Breast epithelium (tissue), 4 donors: ENCODE results near the gene ECPAS. TPM values are rescaled to one million over a fixed set of nuclear protein-coding genes. Genes with fewer than 3 reads are reported as not detected.
"Not testable (repeated sequence)": the region's sequence is repeated elsewhere in the genome, so short reads cannot be mapped to it uniquely, and the experiment has no call there.

Experiments used
- DNase-seq, 2 donors: peaks; one replicate each; pipeline ENCODE4 v3.0.0-alpha.2; 2019; ENCODE audit warnings: low spot score in 2 of 2
- H3K27ac ChIP-seq, 2 donors: fragments of 200-600 bp; sonication (generic) in 1 of 2; one replicate each; pipeline ENCODE4 v1.5.1; 2016 to 2019; ENCODE audit warnings: mild to moderate bottlenecking in 1 of 2
- H3K27me3 ChIP-seq, 2 donors: fragments of 200-600 bp; sonication (generic) in 1 of 2; one replicate each; pipeline versions ENCODE4 v1.5.1 to v1.6.0; 2017 to 2019; ENCODE audit warnings: control low read depth in 1 of 2, mild to moderate bottlenecking in 1 of 2
- H3K36me3 ChIP-seq: fragments of 200-600 bp; one replicate; pipeline ENCODE4 v1.5.1; 2019
- H3K4me1 ChIP-seq, 2 donors: fragments of 200-600 bp; sonication (generic); one replicate each; pipeline ENCODE4 v1.5.1; 2016 to 2019; ENCODE audit warnings: control low read depth in 1 of 2
- H3K4me3 ChIP-seq, 3 donors: fragments of 200-600 bp; sonication (generic); 1 replicate in 2 of 3; 2 replicates in 1 of 3; pipeline ENCODE4 v1.5.1; 2016 to 2019; ENCODE audit warnings: mild to moderate bottlenecking in 3 of 3, moderate library complexity in 2 of 3
- H3K9me3 ChIP-seq, 2 donors: fragments of 200-600 bp; sonication (generic) in 1 of 2; one replicate each; pipeline ENCODE4 v1.5.1; 2016 to 2019; ENCODE audit warnings: control low read depth in 1 of 2
- POLR2A ChIP-seq: fragments of 450-650 bp; IDR thresholded peaks from one replicate; pipeline ENCODE4 v1.6.1; 2016; ENCODE audit warnings: antibody characterized with exemption, mild to moderate bottlenecking, moderate library complexity
- POLR2AphosphoS5 ChIP-seq, 3 donors: sonication (generic); formaldehyde crosslinking; IDR thresholded peaks; one replicate each; pipeline ENCODE4 v1.6.1; 2017; ENCODE audit warnings: antibody characterized with exemption in 3 of 3
- intact Hi-C: fragments of 100-400 bp; cut with DNase I; formaldehyde crosslinking; loops from one replicate; pipeline ENCODE4 v1.15.1; 2023; ENCODE audit warnings: low total_unique reads
- total RNA-seq, 3 donors: library from RNA; depleted of rRNA; stranded (reverse); fragments of >200 nt; gene quantifications; one replicate each; pipeline ENCODE4 v1.1.0, GENCODE V29; 2016
- TF ChIP-seq, protein P1 (sequence below), 3 donors: fragments of 450-650 bp; IDR thresholded peaks; one replicate each; pipeline ENCODE4 v1.5.1; 2016 to 2017; ENCODE audit warnings: antibody characterized with exemption in 3 of 3, mild to moderate bottlenecking in 3 of 3, moderate library complexity in 3 of 3

ECPAS gene
- total RNA-seq, 3 donors from 2014 or later: 91.6 to 159 (median 94.1) TPM

DNA sequence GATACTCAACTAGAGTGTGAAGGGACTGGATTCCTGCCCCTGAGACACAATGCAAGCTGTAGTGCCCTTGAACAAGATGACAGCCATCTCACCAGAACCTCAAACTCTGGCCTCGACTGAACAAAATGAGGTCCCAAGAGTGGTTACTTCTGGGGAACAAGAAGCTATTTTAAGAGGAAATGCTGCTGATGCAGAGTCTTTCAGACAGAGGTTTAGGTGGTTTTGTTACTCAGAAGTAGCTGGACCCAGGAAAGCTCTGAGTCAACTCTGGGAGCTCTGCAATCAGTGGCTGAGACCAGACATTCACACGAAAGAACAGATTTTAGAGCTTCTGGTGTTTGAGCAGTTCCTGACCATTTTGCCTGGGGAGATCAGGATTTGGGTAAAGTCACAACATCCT, 43.2 kb upstream of the ECPAS start:
- H3K36me3 ChIP-seq: no peaks in the 10 kb centered on the region
- TF ChIP-seq, protein P1, sequence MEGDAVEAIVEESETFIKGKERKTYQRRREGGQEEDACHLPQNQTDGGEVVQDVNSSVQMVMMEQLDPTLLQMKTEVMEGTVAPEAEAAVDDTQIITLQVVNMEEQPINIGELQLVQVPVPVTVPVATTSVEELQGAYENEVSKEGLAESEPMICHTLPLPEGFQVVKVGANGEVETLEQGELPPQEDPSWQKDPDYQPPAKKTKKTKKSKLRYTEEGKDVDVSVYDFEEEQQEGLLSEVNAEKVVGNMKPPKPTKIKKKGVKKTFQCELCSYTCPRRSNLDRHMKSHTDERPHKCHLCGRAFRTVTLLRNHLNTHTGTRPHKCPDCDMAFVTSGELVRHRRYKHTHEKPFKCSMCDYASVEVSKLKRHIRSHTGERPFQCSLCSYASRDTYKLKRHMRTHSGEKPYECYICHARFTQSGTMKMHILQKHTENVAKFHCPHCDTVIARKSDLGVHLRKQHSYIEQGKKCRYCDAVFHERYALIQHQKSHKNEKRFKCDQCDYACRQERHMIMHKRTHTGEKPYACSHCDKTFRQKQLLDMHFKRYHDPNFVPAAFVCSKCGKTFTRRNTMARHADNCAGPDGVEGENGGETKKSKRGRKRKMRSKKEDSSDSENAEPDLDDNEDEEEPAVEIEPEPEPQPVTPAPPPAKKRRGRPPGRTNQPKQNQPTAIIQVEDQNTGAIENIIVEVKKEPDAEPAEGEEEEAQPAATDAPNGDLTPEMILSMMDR (IDR thresholded peaks at IDR 0.05): no peak
- TF ChIP-seq POLR2AphosphoS5 (IDR thresholded peaks at IDR 0.05) (no peak), POLR2A (no peak)
- intact Hi-C loops: no loop called here
- no peaks in the 10 kb centered on the region for H3K4me1 ChIP-seq
- no peak overlapping the region for H3K27ac ChIP-seq
- H3K9me3 ChIP-seq: peaks cover 0 to 7% of the 10 kb centered on the region in 2 donors
- no peak overlapping the region for H3K4me3 ChIP-seq
- no peak for DNase-seq
- H3K27me3 ChIP-seq: no peaks in the 10 kb centered on the region

DNA sequence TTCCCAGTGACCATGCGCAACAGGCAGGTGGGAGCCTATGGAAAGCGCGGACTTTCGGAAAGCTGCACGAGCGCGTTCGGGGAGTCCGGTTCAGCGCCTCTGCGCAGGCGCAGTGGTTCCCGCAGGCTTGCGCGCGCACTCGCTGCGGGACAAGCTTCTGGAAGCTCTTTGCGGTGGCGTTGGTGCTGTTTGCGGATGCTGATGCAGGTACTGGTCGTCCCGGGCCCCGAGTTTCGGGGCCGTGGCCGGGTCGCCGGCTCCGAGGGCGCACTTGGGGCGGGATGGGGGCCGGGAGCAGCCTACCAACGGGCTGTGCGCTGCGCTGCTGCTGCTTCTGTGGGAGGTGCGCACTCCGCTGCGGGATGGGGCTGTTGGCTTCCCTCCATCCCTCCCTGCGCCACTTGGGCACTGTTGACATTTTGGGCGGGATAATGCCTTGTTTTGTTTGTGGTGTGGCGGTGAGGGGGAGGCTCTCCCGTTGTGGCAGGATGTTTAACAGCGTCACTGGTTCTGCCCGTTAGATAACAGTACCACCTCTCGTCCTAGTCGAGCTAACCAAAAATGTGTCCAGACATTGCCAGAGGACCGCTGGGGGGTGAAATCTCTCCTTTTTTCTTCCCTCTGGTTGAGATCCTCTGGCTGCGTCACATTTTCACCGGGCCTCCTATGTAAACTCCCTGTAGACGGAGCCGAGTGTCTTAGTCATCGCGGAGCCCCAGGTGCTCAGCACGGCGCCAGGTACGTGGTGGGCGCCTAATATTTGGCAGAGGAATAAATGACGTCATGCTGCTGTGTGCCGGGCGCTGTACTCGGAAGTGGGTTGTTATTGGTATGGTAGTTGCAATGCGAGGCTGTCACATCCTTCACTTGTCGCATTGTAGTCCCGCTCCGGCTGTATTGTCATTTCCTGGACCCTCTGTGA, 41.1 kb upstream of the ECPAS start, which contains the start of gene ZNF483:
ZNF483 (plus strand) TSS at position 124 of the 922 bp plus-strand sequence. CDS start 2,217 bp downstream, outside the sequence.
- peak within 1 kb of the TSS; percentile 56 to 78 for H3K27ac ChIP-seq
- DNase-seq: peak; percentile 56 to 78

DNA sequence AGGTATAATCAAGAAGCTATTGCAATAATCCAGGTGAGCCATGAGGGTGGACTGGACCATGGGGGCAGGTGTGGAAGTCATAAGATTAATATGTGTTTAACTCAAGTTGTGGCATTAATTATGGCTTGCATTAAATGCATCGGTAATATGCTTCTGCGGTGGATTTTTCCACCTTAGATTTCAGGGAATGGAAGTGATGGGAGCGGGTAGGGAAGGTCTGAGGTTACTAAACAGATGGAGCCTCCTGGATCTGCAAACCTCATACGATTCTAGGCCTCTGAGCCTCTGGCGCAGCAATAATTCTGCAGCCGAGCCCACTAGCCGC, 40.5 kb upstream of the ECPAS start:
- intact Hi-C loops: no loop called here
- TF ChIP-seq, protein P1 (IDR thresholded peaks at IDR 0.05): no peak
- TF ChIP-seq POLR2AphosphoS5 (IDR thresholded peaks at IDR 0.05) (no peak), POLR2A (no peak)

More for the DNA sequence above, 41.1 kb upstream of the ECPAS start, which contains the start of gene ZNF483:
- intact Hi-C loops: no loop called here
- H3K4me1 ChIP-seq: no peaks in the 10 kb centered on the region
- H3K36me3 ChIP-seq: no peaks in the 10 kb centered on the region
- H3K27me3 ChIP-seq: no peaks in the 10 kb centered on the region
- H3K9me3 ChIP-seq: peaks cover 0 to 4% of the 10 kb centered on the region in 2 donors
- TF ChIP-seq POLR2AphosphoS5 (IDR thresholded peaks at IDR 0.05): peak; percentile 21 to 68 (median 44)
- TF ChIP-seq POLR2A: no peak
- TF ChIP-seq, protein P1 (IDR thresholded peaks at IDR 0.05): no peak
- peak within 1 kb of the TSS; percentile 81 to 88 (median 86) for H3K4me3 ChIP-seq

DNA sequence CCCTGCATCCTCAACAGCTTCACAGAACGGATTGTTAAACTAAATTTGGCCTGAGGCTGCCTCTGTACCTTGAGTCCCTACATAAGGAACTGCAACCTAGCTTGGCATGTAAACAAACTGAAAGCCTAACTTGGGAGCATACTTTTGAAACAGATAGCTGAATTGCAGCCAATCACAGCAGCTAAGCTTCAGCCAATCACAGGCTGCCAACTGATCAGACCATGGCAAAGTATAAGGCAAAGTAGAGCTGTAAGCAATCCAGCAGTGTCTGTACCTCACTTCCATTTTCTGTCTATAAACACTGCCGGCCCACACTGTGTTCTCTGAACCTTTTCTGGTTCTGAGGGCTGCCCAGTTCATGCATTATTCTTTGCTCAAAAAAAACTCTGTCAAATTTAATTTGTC, 31.9 kb upstream of the ECPAS start:
- TF ChIP-seq POLR2AphosphoS5 (IDR thresholded peaks at IDR 0.05): no peak
- no peak for TF ChIP-seq POLR2A
- TF ChIP-seq, protein P1 (IDR thresholded peaks at IDR 0.05): no peak

More for the DNA sequence above, 40.5 kb upstream of the ECPAS start:
- H3K9me3 ChIP-seq: no peaks in the 10 kb centered on the region
- peak overlapping the region; percentile 81 to 88 (median 86) for H3K4me3 ChIP-seq
- H3K36me3 ChIP-seq: no peaks in the 10 kb centered on the region
- DNase-seq: no peak
- no peaks in the 10 kb centered on the region for H3K4me1 ChIP-seq
- no peaks in the 10 kb centered on the region for H3K27me3 ChIP-seq
- H3K27ac ChIP-seq: peak overlapping the region in 1 of 2 donors; percentile 78

DNA sequence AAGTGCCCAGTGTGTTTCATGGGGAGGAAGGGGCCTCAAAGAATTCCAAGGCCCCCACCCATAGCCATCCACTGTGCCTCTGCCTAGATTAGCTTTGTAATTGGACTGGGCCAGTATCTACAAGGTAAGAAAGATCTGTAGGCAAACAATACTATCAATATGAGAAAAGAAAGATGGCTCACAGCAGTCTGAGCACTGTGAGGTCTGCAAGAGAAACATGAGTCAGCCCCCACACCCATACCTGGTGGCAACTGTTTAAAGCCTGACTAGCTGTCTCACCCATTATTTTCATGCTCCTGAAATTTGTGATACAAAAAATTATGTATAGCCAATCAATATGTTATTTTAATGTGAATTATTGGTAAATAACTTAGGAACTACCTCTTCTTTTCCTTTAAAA, 30.8 kb upstream of the ECPAS start:
- no peaks in the 10 kb centered on the region for H3K9me3 ChIP-seq
- intact Hi-C loops: no loop called here
- no peaks in the 10 kb centered on the region for H3K27me3 ChIP-seq
- no peak overlapping the region for H3K27ac ChIP-seq
- no peak overlapping the region for H3K4me3 ChIP-seq
- no peak for DNase-seq
- no peaks in the 10 kb centered on the region for H3K4me1 ChIP-seq
- H3K36me3 ChIP-seq: no peaks in the 10 kb centered on the region
- TF ChIP-seq, protein P1 (IDR thresholded peaks at IDR 0.05): no peak
- TF ChIP-seq POLR2A: no peak
- no peak for TF ChIP-seq POLR2AphosphoS5 (IDR thresholded peaks at IDR 0.05)

More for the DNA sequence above, 31.9 kb upstream of the ECPAS start:
- Histone ChIP-seq H3K36me3 (no peaks in the 10 kb centered on the region), H3K9me3 (no peaks in the 10 kb centered on the region), H3K4me3 (no peak overlapping the region), H3K27ac (no peak overlapping the region), H3K27me3 (no peaks in the 10 kb centered on the region), H3K4me1 (no peaks in the 10 kb centered on the region)
- DNase-seq: no peak
- intact Hi-C loops: no loop called here

DNA sequence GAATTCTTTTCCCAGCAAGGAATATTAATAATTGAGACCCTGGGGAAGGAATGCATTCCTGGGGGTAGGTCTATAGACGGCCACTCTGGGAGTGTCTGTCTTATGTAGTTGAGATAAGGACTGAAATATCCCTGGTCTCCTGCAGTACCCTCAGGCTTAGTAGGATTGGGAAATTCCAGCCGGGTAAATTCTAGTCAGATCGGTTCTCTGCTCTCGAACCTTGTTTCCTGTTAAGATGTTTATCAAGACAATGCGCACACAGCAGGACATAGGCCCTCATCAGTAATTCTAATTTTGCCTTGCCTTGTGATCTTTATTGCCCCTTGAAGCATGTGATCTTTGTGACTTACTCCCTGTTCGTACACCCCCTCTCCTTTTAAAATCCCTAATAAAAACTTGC, 27.4 kb upstream of the ECPAS start:
- not testable (repeated sequence) for DNase-seq, H3K27ac ChIP-seq, H3K27me3 ChIP-seq, H3K4me3 ChIP-seq, H3K4me1 ChIP-seq, H3K36me3 ChIP-seq, H3K9me3 ChIP-seq
- intact Hi-C loops: loop anchor here (2.0 kb wide), 1 partner anchor 47 kb away; no protein-coding TSS in a partner anchor
